Right lung (tissue), 5 donors: ENCODE measurements around the gene HS3ST3B1. TPM values are rescaled to one million over a fixed set of nuclear protein-coding genes. Genes with fewer than 3 reads are reported as not detected.

Experiments used
- DNase-seq, 2 donors: peaks; one replicate each; pipeline ENCODE4 v3.0.0-alpha.2; 2013
- polyA plus RNA-seq, 5 donors: library from polyadenylated mRNA; unstranded; fragments of 120-200 nt; gene quantifications; one replicate each; pipeline versions ENCODE4 v1.2.1 to v1.2.3, GENCODE V29; 2013; ENCODE audit warnings: inconsistent platforms in 1 of 5, low replicate concordance in 1 of 5; ENCODE audit not compliant: insufficient read length in 5 of 5, insufficient read depth in 1 of 5

The HS3ST3B1 gene
- polyA plus RNA-seq, 5 donors = 1.5 to 2.7 (median 1.8) TPM

DNA sequence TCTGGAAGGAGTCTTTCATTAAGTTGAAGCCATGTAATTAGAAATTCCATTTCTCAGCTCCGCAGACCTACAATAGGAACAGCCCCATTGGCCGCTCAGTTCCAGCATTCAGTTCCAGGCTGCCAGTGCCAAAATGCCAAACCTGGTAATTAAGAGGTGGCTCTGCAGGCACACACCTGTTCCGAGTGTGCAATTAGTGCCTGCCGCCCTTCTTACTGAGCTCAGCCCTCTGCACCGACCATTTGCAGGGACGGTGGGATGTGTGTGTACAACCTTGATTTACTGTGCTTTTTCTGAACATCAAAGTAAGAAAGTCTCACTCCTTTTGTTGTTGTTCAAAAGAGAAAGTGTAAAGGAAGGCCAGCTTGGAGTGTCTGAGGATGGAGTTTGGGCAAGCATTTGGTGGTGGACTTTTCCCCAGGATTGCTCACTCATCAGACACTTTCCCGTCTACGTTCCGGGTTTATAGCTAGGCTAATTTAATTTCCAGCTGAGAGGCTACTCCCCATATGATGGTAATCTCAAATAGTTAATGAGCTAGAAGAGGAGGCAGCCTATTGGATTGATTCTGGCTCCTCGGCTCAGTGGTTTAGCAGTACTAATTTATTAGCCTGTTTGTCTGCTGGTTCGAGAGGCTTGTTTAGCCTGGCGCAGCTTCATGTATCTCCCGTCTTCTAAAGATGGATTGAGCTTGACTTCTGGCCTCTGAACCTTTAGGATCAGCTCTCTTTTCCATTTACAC, 20.0 kb downstream of the HS3ST3B1 start:
- no peak for DNase-seq

DNA sequence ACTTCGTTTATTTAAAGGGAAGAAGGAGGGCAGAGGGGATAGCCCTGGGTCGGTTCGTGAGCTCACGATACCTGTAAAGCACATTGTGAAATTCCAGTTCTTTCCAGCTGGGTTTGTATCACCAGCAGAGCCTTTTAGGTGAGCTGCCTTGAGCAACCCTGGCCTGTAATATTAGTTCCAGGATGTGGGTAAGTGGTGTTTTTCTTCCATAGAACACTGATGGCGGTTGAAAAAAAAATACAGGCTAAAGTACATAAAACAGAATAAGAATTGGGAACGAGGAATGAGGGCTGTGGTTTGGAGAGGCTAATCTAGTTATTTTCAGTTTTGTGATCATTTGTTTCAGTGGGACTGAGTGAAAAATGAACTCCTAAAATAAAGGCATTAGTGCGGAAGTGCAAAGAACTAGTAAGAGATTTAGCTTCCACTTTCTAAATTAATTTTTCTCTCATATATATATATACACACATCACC, 20.6 kb downstream of the HS3ST3B1 start:
- DNase-seq = no peak

DNA sequence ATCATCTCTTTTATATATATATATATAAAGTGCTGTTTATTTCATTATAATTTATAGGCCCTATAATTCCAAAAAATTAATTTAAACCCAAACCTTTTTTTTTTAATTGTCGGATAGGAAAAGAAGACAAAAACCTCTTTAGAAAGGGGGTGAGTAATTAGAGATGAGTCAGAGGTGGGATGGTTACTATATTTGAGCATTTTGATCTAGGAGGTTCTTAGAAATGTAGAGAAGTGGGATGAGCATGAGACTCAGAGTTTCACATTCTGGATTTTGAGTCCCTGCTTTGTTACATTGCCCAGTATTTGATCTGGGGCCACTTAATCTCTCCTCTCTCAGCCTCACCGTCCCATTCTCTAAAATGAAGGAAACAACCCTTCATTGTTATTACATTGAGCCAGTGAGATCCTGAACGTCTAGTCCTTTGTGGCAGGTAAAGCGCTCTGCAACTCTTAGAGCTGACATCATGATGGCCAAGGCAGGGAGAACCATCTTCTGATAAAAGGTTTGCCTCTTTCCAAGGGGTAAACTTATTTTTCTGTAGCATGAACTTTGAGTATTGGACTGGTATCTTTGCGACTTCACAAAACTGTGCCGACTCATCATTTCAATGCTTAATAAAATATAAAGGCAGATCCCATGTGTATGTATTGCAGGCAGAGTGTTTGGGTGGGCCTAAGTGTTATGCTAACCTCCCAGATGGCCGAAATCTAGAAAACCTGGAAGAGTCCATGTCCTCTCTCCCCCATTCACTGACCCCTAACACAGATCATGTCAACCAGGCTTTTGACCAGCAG, 21.3 kb downstream of the HS3ST3B1 start:
- no peak for DNase-seq

DNA sequence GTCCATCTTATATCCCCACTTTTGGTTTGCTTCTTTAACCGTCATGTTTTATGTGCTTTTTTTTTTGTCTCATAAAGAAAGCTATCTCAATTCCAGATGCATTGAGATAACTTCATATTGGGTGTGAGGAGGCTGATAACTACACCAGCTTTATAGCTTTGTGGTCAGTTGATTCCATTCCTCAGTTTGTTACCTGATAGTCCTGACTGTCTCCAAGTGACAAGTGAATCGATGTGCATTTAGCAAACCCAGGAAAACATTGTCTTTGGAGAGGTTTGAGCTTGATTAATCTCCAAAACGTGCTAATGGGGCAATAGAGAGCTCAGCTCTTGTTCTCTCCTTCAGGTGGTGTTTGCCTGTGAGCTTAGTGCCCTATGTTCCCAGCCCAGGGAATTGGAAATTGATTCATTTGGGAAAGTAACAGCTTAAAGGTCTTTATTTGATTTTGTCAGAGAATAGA, 22.7 kb downstream of the HS3ST3B1 start:
- DNase-seq = no peak

DNA sequence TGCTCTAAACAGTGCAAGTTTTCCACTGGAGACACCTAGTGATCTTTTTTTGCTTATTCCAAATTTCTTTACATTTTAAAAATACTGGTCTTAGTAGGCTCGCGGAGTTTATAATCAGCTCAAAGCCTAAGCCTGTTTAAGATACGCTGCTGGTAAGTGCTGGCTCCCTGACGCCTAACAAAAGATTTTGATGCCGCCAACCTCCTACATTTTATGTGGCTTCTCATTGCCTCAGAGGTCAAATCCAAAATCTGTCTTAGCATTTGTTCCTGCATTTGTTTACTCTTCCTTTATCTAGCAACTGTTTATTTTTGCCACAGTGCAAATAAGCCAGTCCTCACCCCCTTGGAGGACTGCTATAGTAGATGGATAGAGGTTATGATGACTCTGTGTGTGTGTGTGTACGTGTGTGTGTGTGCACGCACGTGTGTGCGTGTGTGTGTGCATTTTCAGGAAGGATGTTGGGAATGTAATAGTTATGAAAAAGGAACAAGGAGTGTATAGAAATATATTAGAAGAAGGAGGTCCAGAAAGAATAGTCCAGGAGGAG, 24.8 kb downstream of the HS3ST3B1 start:
- no peak for DNase-seq

DNA sequence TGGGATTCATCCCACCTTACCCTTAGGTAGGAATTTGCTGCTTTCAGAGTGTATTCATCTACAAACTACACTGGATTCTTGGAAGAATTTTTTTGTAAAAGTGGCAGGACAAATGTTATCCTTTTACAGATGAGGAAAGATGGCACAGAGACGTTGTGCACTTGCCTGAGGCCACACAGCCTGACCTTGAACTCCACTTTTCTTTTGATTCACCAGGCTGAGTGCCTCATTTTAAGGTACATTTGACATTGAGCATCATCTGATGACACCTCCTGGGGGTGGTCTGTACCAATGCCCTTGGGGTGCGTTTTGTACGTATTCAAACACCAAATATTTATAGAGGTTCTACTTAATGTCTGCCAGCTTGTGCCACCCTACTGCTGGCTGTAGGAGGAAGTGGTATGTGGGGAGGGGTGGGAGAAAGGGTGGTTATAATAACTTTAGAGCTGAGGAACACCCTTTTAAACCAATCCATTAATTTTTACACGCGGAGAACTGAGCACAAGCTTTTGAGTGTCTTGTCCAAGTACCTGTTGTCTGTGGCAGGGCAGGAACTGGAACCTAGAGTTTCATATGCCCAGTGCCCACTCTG, 29.1 kb downstream of the HS3ST3B1 start:
- no peak for DNase-seq

DNA sequence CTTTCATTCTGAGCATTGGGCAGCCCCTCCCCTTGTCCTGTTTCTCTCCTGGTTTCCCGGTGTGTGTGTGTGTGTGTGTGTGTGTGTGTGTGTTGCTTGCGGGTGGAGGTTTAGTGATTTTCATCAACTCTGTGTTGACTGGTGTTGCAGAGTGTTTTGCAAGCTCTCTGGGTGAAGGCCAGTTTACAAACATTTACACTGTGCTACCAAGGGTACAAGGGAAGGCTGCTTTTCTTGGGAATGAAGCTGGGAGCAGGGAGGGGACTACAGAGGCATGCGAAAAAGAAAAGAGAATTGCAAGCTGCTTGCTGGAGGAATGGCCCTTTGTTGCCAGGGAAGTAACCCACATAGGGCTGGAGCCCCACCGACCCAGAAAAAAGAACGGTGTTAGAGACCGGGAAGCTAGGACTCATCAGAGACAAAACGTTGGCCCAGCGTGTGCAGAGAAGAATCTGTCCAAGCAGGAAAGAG, 29.6 kb downstream of the HS3ST3B1 start:
- DNase-seq = peak; percentile 51 to 76

DNA sequence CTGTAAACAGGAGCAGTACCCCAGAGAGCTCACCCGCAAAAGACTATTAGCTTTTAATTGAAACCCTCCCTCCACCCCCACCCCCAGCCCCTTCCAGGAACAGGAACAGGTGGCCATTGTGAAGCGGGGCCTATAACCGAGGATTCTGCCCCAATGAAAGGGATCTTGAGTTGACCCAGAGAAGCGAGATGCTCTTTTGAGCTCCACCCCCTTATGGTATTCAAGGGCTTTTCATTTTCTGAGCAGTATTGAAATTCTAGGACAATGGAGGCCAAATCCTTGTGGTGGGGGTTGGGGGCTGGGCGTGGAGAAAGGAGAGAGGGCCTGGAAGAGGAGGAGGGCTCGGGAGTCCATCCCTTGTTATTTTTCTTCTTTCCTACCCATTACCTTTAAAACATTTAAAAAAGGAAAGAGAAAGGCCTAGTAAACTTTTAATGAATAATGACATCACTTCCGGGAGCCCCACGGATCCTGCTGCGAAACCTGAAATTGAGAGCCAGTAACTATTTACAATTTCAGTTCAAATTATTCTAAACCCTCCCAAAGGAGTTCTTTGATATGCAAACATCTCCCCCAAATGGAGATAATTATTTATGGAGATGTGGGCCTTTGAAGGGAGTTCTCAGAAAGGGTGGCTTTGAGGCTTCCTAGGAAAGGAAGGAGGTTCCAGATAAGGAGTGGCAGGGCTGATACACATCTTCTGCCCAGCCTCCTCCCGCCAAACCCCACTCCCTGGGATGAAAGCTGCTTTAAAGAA, 30.5 kb downstream of the HS3ST3B1 start:
- DNase-seq = no peak

DNA sequence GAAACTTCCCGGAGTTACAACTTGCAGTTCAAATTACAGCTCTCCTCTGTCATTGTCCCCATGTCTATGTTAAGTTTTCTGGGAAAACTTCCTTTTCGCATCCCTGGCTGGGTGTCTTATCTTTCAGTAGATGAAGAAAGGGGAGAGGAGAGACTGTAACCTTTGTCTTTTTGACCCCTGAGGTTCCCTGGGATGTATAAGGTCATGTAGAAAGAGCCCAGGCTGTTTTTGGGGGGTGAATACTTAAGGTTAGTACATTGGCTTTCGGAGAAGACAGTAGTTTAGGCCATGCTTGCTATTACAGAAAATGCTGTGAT, 31.1 kb downstream of the HS3ST3B1 start:
- no peak for DNase-seq

DNA sequence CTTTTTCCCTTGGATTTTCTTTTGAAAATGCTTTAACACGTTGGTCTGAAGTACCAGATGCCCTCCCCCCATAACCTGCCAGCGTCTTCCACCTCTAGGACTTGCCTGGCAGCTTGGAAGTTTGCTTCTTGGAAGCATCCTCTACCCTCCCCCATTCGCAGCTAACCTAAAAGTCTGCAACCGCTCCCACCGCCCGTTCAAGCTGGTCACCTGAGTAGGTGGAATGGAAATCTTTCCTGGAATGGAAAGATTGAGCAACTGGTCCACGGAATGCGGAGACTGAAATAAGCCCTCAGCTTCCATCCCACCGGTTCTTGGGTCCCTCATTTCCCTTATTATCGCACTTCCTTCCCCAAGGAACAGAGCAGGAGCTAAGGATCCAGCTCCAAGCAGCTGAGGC, 31.4 kb downstream of the HS3ST3B1 start:
- DNase-seq = no peak

DNA sequence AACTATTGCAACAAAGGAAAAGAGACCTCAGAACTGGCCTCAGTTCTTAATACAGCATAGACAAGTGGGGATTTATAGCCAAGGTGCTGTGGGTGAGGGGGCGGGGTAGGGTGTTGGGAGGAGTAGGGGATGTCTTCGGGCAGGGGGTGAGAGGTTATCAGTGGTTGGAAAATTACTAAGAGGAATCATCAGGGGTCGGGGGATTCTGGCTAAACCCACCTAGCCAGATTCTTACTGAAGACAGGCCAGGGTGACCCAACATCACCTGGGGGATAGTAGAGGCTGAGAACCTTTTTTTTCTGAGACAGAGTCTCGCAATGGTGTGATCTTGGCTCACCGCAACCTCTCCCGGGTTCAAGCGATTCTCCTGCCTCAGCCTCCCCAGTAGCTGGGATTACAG, 32.6 kb downstream of the HS3ST3B1 start:
- no peak for DNase-seq

DNA sequence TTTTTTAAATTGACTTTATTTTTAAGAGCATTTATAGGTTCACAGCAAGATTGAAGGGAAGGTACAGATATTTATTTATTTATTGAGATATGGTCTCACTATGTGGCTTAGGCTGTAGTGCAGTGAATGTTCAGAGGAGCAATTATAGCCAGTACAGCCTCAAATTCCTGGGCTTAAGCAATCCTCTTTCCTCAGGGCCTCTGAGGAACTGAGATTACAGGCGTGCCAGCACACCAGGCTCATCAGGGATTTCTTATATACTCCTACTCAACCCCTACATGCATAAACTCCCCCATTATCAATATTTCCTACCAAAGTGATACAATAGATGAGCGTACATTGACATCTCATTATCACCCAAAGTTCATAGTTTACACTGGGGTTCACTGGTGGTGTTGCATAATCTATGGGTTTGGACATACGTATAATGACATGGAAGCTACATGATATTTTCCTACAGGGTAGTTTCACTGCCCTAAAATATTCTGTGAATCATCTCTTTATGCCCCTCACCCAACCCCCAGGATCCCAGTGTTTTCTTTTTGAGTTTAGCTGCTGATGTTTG, 33.5 kb downstream of the HS3ST3B1 start:
- DNase-seq = no peak

DNA sequence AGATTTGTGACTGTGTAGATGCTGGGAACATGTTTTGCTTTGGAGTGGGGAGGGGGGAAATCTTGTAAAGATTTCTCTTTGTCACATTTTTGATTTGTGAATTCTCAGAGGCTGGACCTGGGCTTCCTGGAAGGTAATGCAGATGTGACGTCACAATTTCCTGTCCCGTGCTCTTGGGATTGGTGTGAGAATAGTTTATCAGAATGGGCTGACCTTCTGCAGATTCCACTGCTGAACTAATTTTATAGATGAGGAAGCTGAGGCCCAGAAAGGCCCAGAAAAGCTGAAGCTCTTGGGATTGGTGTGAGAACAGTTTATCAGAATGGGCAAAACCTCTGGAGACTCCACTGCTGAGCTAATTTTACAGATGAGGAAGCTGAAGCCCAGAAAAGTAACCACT, 34.0 kb downstream of the HS3ST3B1 start:
- no peak for DNase-seq

DNA sequence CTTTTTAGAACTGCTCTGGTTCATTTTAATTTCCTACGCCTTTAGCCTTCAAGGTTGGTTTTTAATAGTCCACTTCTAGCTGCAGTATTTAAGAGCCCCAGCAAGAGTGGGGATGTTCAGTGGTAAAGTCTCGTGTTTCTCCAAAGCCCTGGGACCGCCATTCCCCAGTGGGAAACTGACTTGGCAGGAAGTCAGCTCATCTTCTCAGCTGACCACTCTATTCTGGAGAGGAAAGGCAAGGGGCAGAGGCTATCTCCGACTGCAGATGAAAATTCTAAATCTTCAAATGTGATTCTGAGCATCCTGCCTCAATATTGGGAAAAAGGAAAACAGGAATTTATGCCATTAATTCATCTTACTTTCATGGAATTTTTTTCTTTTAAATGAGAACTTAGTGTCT, 35.5 kb downstream of the HS3ST3B1 start:
- no peak for DNase-seq

DNA sequence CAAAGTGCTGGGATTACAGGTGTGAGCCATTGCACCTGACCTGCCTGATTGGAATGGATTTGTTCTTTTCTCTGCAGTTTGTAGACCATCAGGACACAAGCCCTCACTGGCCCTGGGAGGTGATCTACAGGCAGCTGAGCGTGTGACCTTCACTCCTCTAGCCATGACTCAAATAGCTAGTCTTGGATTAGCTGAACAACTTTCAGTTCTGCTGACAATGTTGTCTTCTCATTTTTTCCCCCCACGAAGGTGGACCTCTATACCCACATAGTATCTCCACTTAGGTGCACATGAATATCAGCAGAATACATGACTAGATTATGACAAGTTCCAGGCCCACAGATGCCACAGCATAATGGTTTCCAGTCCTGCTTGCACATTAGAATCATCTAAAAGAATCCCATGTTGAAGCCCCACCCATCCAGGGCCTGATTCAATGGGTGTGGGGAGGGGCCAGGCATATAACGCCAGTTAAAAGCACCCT, 36.8 kb downstream of the HS3ST3B1 start:
- no peak for DNase-seq

DNA sequence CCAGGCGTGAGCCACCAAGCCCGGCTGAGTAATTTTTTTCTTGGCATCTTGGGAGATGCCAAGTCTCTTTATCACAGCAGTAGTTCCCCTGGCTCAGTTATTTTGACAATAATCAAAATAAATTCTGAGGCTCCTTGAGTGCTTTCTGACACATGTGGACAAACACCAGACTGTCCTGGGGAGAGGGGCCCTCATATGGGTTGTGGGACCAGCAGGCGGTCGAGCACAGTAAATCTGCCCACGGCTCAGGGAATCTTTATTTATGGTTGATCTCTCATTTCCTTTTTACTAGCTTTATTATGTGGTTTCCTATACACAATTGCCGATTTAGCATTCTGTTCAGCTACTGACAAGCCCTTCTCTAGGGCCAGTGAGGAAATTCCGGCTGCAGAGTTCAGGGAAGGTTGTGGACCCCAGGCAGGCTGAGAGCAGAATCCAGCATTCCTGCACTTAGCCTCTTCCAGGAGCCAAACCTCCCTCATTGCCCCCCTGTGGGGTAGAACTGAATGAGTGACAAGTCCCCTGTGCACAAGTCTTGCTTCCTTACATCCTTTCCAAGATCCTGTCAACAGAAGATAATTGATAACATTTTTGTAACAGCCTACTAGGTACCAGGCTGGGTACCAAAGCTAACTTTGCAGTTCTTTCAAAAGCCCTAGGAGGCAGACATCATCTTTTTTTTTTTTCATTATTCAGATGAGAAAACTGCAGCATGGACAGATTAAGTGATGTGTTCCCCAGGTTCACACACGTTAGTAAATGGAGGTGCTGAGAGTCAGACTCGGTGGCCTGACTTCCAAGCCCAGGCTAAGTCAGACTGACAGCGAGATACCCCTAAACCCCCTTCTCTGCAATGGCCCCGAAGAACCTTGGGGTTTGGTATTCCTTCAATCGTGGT, 40.2 kb downstream of the HS3ST3B1 start:
- no peak for DNase-seq

DNA sequence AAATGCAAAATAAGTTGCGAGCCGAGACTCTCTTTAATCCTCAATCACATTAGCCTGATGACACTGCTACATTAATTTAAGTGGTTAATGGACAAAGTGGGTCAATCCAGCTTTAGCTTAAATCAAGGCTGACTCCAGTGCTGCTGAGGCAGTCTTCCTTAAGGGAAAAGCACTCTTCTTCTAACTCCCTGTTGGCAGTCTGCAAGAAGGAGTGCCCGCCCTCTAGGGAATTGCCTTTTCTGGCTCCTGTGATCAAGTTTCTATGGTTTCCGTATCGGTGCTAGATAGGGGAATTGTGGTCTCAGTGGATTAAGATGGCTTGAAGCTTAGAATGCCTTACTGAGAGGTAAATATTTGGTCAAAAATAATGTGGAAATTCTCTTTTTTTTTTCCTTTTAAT, 41.0 kb downstream of the HS3ST3B1 start:
- DNase-seq = no peak

DNA sequence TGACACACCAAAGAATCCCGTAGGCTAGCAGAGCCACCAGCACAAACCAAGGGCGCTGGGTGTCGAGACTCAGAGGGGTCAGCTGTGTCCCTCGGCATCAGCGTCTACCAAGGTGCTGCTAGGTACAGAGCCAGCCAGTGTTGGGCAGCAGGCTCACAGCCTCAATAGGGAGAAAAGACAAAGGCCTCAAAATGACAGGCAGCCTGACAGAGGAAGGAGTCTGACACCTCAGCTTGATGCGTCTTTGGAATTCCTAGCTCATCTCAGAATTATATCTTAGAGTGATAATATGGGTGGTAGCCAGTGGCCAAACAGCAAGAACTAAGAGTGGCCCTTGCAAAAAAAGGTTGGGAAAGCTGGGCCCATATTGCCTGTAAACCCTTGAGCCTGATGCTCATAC, 45.9 kb downstream of the HS3ST3B1 start:
- no peak for DNase-seq

DNA sequence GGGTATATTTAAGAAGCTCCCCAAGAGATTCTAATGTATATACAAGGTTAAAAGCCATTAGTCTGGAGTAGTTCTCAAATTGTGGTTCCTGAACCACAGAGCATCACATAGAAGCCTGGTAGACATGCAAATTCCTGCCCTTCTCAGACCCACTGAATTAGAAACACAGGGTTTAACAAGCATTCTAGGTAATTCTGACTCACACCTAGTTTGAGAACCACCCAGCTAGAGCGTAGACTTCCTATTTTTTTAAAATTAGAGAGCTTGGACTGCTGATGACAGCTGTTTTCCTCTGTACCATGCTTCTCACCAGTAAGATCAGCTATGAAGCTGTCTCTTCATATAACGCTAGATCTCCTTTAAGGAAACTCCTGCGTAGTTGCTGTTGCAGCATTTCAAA, 50.6 kb downstream of the HS3ST3B1 start:
- no peak for DNase-seq

DNA sequence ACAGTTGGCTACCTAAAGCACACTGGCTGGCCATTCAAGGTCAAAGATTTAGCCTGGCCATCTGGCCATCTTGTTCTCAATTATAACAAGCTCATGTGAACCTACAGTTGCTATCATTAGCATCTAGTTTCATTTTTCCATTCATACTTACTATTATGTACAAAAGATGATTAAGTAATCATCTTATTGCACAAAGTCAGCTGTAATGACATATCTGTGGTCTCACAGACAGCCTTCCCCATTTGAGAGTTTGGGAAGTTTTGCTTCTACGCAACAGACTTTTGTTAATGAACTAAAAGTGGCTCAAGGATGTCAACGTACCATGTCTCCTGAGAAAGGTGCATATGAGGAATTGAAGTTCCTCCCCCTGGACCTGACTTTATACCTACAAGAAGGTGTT, 51.3 kb downstream of the HS3ST3B1 start:
- no peak for DNase-seq
